Bronchial epithelial cell (primary cell): Measurements from ENCODE around the gene MAN2B1. TPM values are rescaled to one million over a fixed set of nuclear protein-coding genes. Genes with fewer than 3 reads are reported as not detected.
A peak's percentile ranks its signal among the peaks of the same experiment; 100 is the strongest.

Experiments
- DNase-seq: peaks from one replicate; pipeline ENCODE4 v3.0.0-alpha.2; 2010; ENCODE audit warnings: low read depth
- FAIRE-seq: peaks from 2 replicates; lab custom pipeline; 2011; peaks lifted over from hg19 to GRCh38; lab: Jason Lieb, UNC
- H3K27me3 ChIP-seq: 2 replicates; pipeline ENCODE4 v1.5.1; 2011; ENCODE audit warnings: low read length; ENCODE audit not compliant: control insufficient read depth, insufficient read depth
- H3K36me3 ChIP-seq: 2 replicates; pipeline ENCODE4 v1.5.1; 2011; ENCODE audit warnings: low read length; ENCODE audit not compliant: control insufficient read depth, insufficient read depth
- H3K4me3 ChIP-seq: 2 replicates; pipeline ENCODE4 v1.5.1; 2011; ENCODE audit warnings: mild to moderate bottlenecking, low read depth, low read length, control low read depth
- CTCF ChIP-seq: IDR thresholded peaks from 2 replicates; pipeline ENCODE4 v1.5.1; 2011; ENCODE audit warnings: mild to moderate bottlenecking, moderate library complexity, low read length, control low read depth, inconsistent platforms; ENCODE audit not compliant: insufficient read depth, severe bottlenecking
- total RNA-seq: library from RNA; depleted of rRNA; stranded (reverse); fragments of >200 nt; gene quantifications from 2 replicates; pipeline ENCODE4 v1.2.1, GENCODE V29; 2014

The MAN2B1 gene
- total RNA-seq, 1 donor from 2014 or later = 32.1 TPM

GRCh38 chr19:12617646-12618045 is 48.9 kb downstream of the MAN2B1 start:
- FAIRE-seq = no peak
- DNase-seq = no peak
- Histone ChIP-seq H3K36me3 (peaks cover 5% of the 10 kb centered on the region), H3K4me3 (no peak overlapping the region), H3K27me3 (no peaks in the 10 kb centered on the region)
- no peak for TF ChIP-seq CTCF

- H3K27me3 ChIP-seq = no peaks in the 10 kb centered on the region
- FAIRE-seq (no peak), DNase-seq (peak; percentile 50)
- H3K36me3 ChIP-seq = peaks cover 9% of the 10 kb centered on the region
- TF ChIP-seq CTCF = no peak
- H3K4me3 ChIP-seq = peak overlapping the region; percentile 82
Observed at GRCh38 chr19:12611361-12611699, 55.2 kb downstream of the MAN2B1 start.

GRCh38 chr19:12610540-12611360 is 55.8 kb downstream of the MAN2B1 start, which contains the start of the genes ZNF490 and ZNF791:
Gene ZNF490, minus strand, starts transcription at chr19:12610813. Its CDS starts 133 bp downstream, at chr19:12610680.
Gene ZNF791, plus strand, starts transcription at chr19:12610920. Its CDS starts 160 bp downstream, at chr19:12611080.
- H3K27me3 ChIP-seq = no peaks in the 10 kb centered on the region
- DNase-seq = peak; percentile 88
- FAIRE-seq = peak; percentile 55
- peak within 1 kb of the TSS; percentile 82 for H3K4me3 ChIP-seq
- no peak for TF ChIP-seq CTCF
- H3K36me3 ChIP-seq = peaks cover 9% of the 10 kb centered on the region

GRCh38 chr19:12607631-12608030 is 58.9 kb downstream of the MAN2B1 start:
- no peak for FAIRE-seq
- peaks cover 5% of the 10 kb centered on the region for H3K36me3 ChIP-seq
- no peak for TF ChIP-seq CTCF

GRCh38 chr19:12606796-12607195 is 59.7 kb downstream of the MAN2B1 start:
- no peak for FAIRE-seq
- Histone ChIP-seq H3K27me3 (no peaks in the 10 kb centered on the region), H3K36me3 (peaks cover 5% of the 10 kb centered on the region), H3K4me3 (no peak overlapping the region)
- peak; percentile 56 for DNase-seq
- no peak for TF ChIP-seq CTCF

More at GRCh38 chr19:12607631-12608030, 58.9 kb downstream of the MAN2B1 start:
- no peak for DNase-seq
- Histone ChIP-seq H3K4me3 (no peak overlapping the region), H3K27me3 (no peaks in the 10 kb centered on the region)
